HEK293 (cell line): ENCODE measurements around the gene HOXD11.

ENCODE experiments used
- CTCF ChIA-PET: fragments of 350-600 bp; formaldehyde crosslinking; extraction: SDS; loops from one replicate; lab custom pipeline; 2021; ENCODE audit warnings: antibody characterized with exemption; lab: Yijun Ruan, JAX
- POLR2A ChIA-PET: fragments of 300-600 bp; formaldehyde crosslinking; extraction: SDS; loops from one replicate; lab custom pipeline; 2020; ENCODE audit warnings: antibody characterized with exemption, inconsistent platforms; lab: Yijun Ruan, JAX
- H3K27ac ChIP-seq: fragments of 200-500 bp; sonication (Bioruptor generic); 2 replicates; pipeline ENCODE4 v1.5.1; 2014; ENCODE audit warnings: low read depth, low read length, control low read depth, inconsistent platforms; ENCODE audit errors: extremely low read depth
- H3K36me3 ChIP-seq, 2 experiments: fragments of 200-500 bp in 1 of 2; sonication (Bioruptor generic) in 1 of 2; 1 replicate in 1 of 2; 2 replicates in 1 of 2; pipeline ENCODE4 v1.5.1; 2014 to 2017; ENCODE audit warnings: inconsistent platforms in 2 of 2, low read length in 2 of 2; ENCODE audit not compliant: control insufficient read depth in 2 of 2, insufficient read depth in 1 of 2
- H3K4me1 ChIP-seq: fragments of 200-500 bp; sonication (Bioruptor generic); 2 replicates; pipeline ENCODE4 v1.5.1; 2014; ENCODE audit warnings: mild to moderate bottlenecking, low read length, inconsistent platforms; ENCODE audit not compliant: control insufficient read depth, insufficient read depth
- H3K4me3 ChIP-seq: 2 replicates; pipeline ENCODE4 v1.5.1; 2011; ENCODE audit warnings: low read depth, mild to moderate bottlenecking, control low read depth, low read length, moderate library complexity
- H3K9me3 ChIP-seq: fragments of 200-500 bp; sonication (Bioruptor generic); 2 replicates; pipeline ENCODE4 v1.5.1; 2014; ENCODE audit warnings: low read depth, low read length, inconsistent platforms; ENCODE audit not compliant: control insufficient read depth, insufficient read depth
- ELK4 ChIP-seq: IDR thresholded peaks from 2 replicates; pipeline ENCODE4 v1.6.1; 2011; ENCODE audit warnings: mild to moderate bottlenecking, low read depth, low read length, borderline replicate concordance
- OSR2 ChIP-seq: fragments of 450-650 bp; formaldehyde crosslinking; IDR thresholded peaks from 2 replicates; pipeline ENCODE4 v1.5.1; 2016; ENCODE audit warnings: missing biosample characterization, missing genetic modification characterization
- SCRT2 ChIP-seq: fragments of 450-650 bp; formaldehyde crosslinking; IDR thresholded peaks from 2 replicates; pipeline ENCODE4 v1.5.1; 2016; ENCODE audit warnings: missing biosample characterization, missing genetic modification characterization
- SP7 ChIP-seq: fragments of 450-650 bp; formaldehyde crosslinking; IDR thresholded peaks from 2 replicates; pipeline ENCODE4 v1.5.1; 2016; ENCODE audit warnings: missing biosample characterization, missing genetic modification characterization
- ZFP3 ChIP-seq: fragments of 450-650 bp; formaldehyde crosslinking; IDR thresholded peaks from 2 replicates; pipeline ENCODE4 v1.5.1; 2016; ENCODE audit warnings: low read depth, missing biosample characterization, missing genetic modification characterization
- ZFP37 ChIP-seq: fragments of 450-650 bp; formaldehyde crosslinking; IDR thresholded peaks from 2 replicates; pipeline ENCODE4 v1.5.1; 2016; ENCODE audit warnings: missing biosample characterization, missing genetic modification characterization
- ZFP69B ChIP-seq: fragments of 450-650 bp; formaldehyde crosslinking; IDR thresholded peaks from 2 replicates; pipeline ENCODE4 v1.5.1; 2016; ENCODE audit warnings: missing biosample characterization, missing genetic modification characterization
- ZNF133 ChIP-seq: fragments of 450-650 bp; formaldehyde crosslinking; IDR thresholded peaks from 2 replicates; pipeline ENCODE4 v1.5.1; 2016; ENCODE audit warnings: missing biosample characterization, missing genetic modification characterization
- ZNF157 ChIP-seq: fragments of 450-650 bp; formaldehyde crosslinking; IDR thresholded peaks from 2 replicates; pipeline ENCODE4 v1.5.1; 2016; ENCODE audit warnings: missing biosample characterization, missing genetic modification characterization
- ZNF214 ChIP-seq: fragments of 450-650 bp; formaldehyde crosslinking; IDR thresholded peaks from 2 replicates; pipeline ENCODE4 v1.5.1; 2017; ENCODE audit warnings: missing biosample characterization, mild to moderate bottlenecking, missing genetic modification characterization, borderline replicate concordance
- ZNF26 ChIP-seq: fragments of 450-650 bp; formaldehyde crosslinking; IDR thresholded peaks from 2 replicates; pipeline ENCODE4 v1.5.1; 2016; ENCODE audit warnings: missing biosample characterization, missing genetic modification characterization
- ZNF366 ChIP-seq: fragments of 450-650 bp; formaldehyde crosslinking; conservative IDR thresholded peaks from 2 replicates; pipeline ENCODE4 v1.5.1; 2016; ENCODE audit warnings: missing biosample characterization, missing genetic modification characterization
- ZNF398 ChIP-seq: fragments of 450-650 bp; formaldehyde crosslinking; IDR thresholded peaks from 2 replicates; pipeline ENCODE4 v1.5.1; 2017; ENCODE audit warnings: missing biosample characterization, missing genetic modification characterization
- ZNF501 ChIP-seq: fragments of 450-650 bp; formaldehyde crosslinking; IDR thresholded peaks from 2 replicates; pipeline ENCODE4 v1.5.1; 2016; ENCODE audit warnings: missing biosample characterization, missing genetic modification characterization
- ZNF513 ChIP-seq: fragments of 450-650 bp; IDR thresholded peaks from 2 replicates; pipeline ENCODE4 v1.5.1; 2018; ENCODE audit warnings: missing biosample characterization, missing genetic modification characterization
- ZNF514 ChIP-seq: fragments of 450-650 bp; formaldehyde crosslinking; IDR thresholded peaks from 2 replicates; pipeline ENCODE4 v1.5.1; 2016; ENCODE audit warnings: missing biosample characterization, missing genetic modification characterization
- ZNF558 ChIP-seq: fragments of 450-650 bp; formaldehyde crosslinking; IDR thresholded peaks from 2 replicates; pipeline ENCODE4 v1.5.1; 2016; ENCODE audit warnings: missing biosample characterization, missing genetic modification characterization
- ZNF624 ChIP-seq: fragments of 450-650 bp; formaldehyde crosslinking; IDR thresholded peaks from 2 replicates; pipeline ENCODE4 v1.5.1; 2017; ENCODE audit warnings: missing biosample characterization, missing genetic modification characterization
- ZNF654 ChIP-seq: fragments of 450-650 bp; formaldehyde crosslinking; IDR thresholded peaks from 2 replicates; pipeline ENCODE4 v1.5.1; 2016; ENCODE audit warnings: low read depth, missing biosample characterization, missing genetic modification characterization
- ZNF791 ChIP-seq: fragments of 450-650 bp; formaldehyde crosslinking; IDR thresholded peaks from 2 replicates; pipeline ENCODE4 v1.5.1; 2016; ENCODE audit warnings: missing biosample characterization, missing genetic modification characterization
- ZNF792 ChIP-seq: fragments of 450-650 bp; formaldehyde crosslinking; IDR thresholded peaks from 2 replicates; pipeline ENCODE4 v1.5.1; 2016; ENCODE audit warnings: missing biosample characterization, missing genetic modification characterization
- ZNF830 ChIP-seq: fragments of 450-650 bp; IDR thresholded peaks from 2 replicates; pipeline ENCODE4 v1.5.0; 2018; ENCODE audit warnings: missing biosample characterization, missing genetic modification characterization, low read depth, mild to moderate bottlenecking, moderate library complexity
- TF ChIP-seq, protein P1 (sequence below): fragments of 450-650 bp; formaldehyde crosslinking; IDR thresholded peaks from 2 replicates; pipeline ENCODE4 v1.5.1; 2016; ENCODE audit warnings: missing biosample characterization, missing genetic modification characterization

HOXD11 gene

GRCh38 chr2:176103194-176103593 lies 3.9 kb upstream of the HOXD11 start:
- Histone ChIP-seq H3K4me3 (no peak overlapping the region; the same call in 1 of the 2 replicates), H3K4me1 (peaks cover 4% of the 10 kb centered on the region), H3K36me3 (no peaks in the 10 kb centered on the region), H3K9me3 (no peaks in the 10 kb centered on the region), H3K27ac (peak overlapping the region; percentile 100; the same call in 1 of the 2 replicates)
- POLR2A ChIA-PET = interaction anchor here (0.6 to 2.6 kb wide), 3 partner anchors 10 to 27 kb away, joined by 3 to 6 read pairs (median 5); no protein-coding TSS in a partner anchor
- TF ChIP-seq ZNF157 (tag by site-specific recombination) (no peak), OSR2 (no peak), ELK4 (no peak), ZNF513 (tag by site-specific recombination) (no peak), ZNF792 (tag by site-specific recombination) (no peak), ZNF654 (tag by site-specific recombination) (no peak), ZNF791 (tag by site-specific recombination) (no peak), ZNF501 (no peak), SP7 (tag by site-specific recombination) (no peak), ZNF133 (tag by site-specific recombination) (no peak), ZFP3 (no peak), ZNF558 (tag by site-specific recombination) (no peak), ZNF26 (tag by site-specific recombination) (no peak)
- CTCF ChIA-PET = interaction anchor here (0.6 to 2.2 kb wide), 4 partner anchors 24 to 851 kb away, joined by 3 to 4 read pairs (median 3); no protein-coding TSS in a partner anchor

GRCh38 chr2:176103742-176104315 lies 3.3 kb upstream of the HOXD11 start:
- Histone ChIP-seq H3K4me1 (peaks cover 4% of the 10 kb centered on the region), H3K36me3 (peaks cover 0 to 1% of the 10 kb centered on the region in 2 experiments; a peak in 2 of 3 replicates), H3K9me3 (no peaks in the 10 kb centered on the region), H3K4me3 (peak overlapping the region; percentile 74), H3K27ac (peak overlapping the region; percentile 100)
- ChIA-PET CTCF (interaction anchor here (0.6 to 2.2 kb wide), 6 partner anchors 15 to 852 kb away, joined by 3 to 4 read pairs (median 4); no protein-coding TSS in a partner anchor), POLR2A (interaction anchor here (0.7 to 4.2 kb wide), 9 partner anchors 9 to 918 kb away, joined by 3 to 75 read pairs (median 6); partner anchors contain the start of genes HOXD13, HOXD8 and LNPK)
- TF ChIP-seq, protein P1, sequence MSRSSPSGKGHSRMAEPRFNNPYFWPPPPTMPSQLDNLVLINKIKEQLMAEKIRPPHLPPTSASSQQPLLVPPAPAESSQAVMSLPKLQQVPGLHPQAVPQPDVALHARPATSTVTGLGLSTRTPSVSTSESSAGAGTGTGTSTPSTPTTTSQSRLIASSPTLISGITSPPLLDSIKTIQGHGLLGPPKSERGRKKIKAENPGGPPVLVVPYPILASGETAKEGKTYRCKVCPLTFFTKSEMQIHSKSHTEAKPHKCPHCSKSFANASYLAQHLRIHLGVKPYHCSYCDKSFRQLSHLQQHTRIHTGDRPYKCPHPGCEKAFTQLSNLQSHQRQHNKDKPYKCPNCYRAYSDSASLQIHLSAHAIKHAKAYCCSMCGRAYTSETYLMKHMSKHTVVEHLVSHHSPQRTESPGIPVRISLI (tag by site-specific recombination) = peak; percentile 81
- TF ChIP-seq ZNF830 (tag by site-specific recombination) (no peak), ZFP69B (tag by site-specific recombination) (no peak), ZNF366 (tag by site-specific recombination) (peak; percentile 62), ZFP37 (tag by site-specific recombination) (no peak), SCRT2 (tag by site-specific recombination) (no peak), ZNF398 (peak; percentile 92), ZNF514 (tag by site-specific recombination) (no peak), ZNF214 (no peak), ZNF624 (tag by site-specific recombination) (no peak)
